Common myeloid progenitor, CD34-positive (primary cell): Measurements from ENCODE around the gene CEACAM4.
A peak's percentile ranks its signal among the peaks of the same experiment; 100 is the strongest.
"Not testable (repeated sequence)": the region's sequence is repeated elsewhere in the genome, so short reads cannot be mapped to it uniquely, and the experiment has no call there.

Experiments used
- CTCF ChIA-PET: fragments of 350-600 bp; sonication (Branson Sonifier 250); formaldehyde crosslinking; loops from one replicate; lab custom pipeline; 2021; ENCODE audit warnings: antibody characterized with exemption; lab: Charles Lee
- POLR2A ChIA-PET: fragments of 350-600 bp; sonication (Branson Sonifier 250); formaldehyde crosslinking; loops from one replicate; lab custom pipeline; 2021; ENCODE audit warnings: antibody characterized with exemption; lab: Charles Lee
- DNase-seq, 3 donors: peaks; one replicate each; pipeline versions ENCODE4 v3.0.0 to v3.0.0-alpha.2; 2013
- H3K27ac ChIP-seq, 2 experiments: 1 replicate in 1 of 2; 2 replicates in 1 of 2; pipeline ENCODE4 v1.7.0; 2013; ENCODE audit warnings: inconsistent platforms in 2 of 2, low read length in 2 of 2, mild to moderate bottlenecking in 2 of 2, low read depth in 1 of 2, moderate library complexity in 1 of 2; ENCODE audit not compliant: severe bottlenecking in 2 of 2, insufficient read depth in 1 of 2, poor library complexity in 1 of 2
- H3K27me3 ChIP-seq, 5 experiments: replicated peaks in 2 of 5; 1 replicate in 3 of 5; 2 replicates in 2 of 5; pipeline versions ENCODE4 v1.6.1 to v1.7.0; 2013; ENCODE audit warnings: low read length in 4 of 5, mild to moderate bottlenecking in 2 of 5, moderate library complexity in 2 of 5, inconsistent platforms in 1 of 5; ENCODE audit not compliant: insufficient read depth in 5 of 5, control insufficient read depth in 4 of 5
- H3K36me3 ChIP-seq, 4 experiments: 1 replicate in 2 of 4; 2 replicates in 2 of 4; pipeline versions ENCODE4 v1.6.1 to v1.7.0; 2013; ENCODE audit warnings: low read length in 3 of 4, control low read depth in 1 of 4, mild to moderate bottlenecking in 1 of 4; ENCODE audit not compliant: control insufficient read depth in 4 of 4, insufficient read depth in 4 of 4
- H3K4me1 ChIP-seq, 4 experiments: 1 replicate in 3 of 4; 2 replicates in 1 of 4; pipeline versions ENCODE4 v1.6.1 to v1.7.1; 2013; ENCODE audit warnings: low read length in 3 of 4, mild to moderate bottlenecking in 3 of 4, control low read depth in 1 of 4, inconsistent platforms in 1 of 4, moderate library complexity in 1 of 4; ENCODE audit not compliant: control insufficient read depth in 4 of 4, insufficient read depth in 4 of 4; ENCODE audit errors: control extremely low read depth in 1 of 4
- H3K4me3 ChIP-seq, 7 experiments: 1 replicate in 4 of 7; 2 replicates in 3 of 7; pipeline versions ENCODE4 v1.5.1 to v1.7.0; 2013; ENCODE audit warnings: mild to moderate bottlenecking in 7 of 7, low read length in 6 of 7, moderate library complexity in 6 of 7, inconsistent platforms in 2 of 7, low read depth in 2 of 7, control low read depth in 1 of 7; ENCODE audit not compliant: insufficient read depth in 4 of 7, control insufficient read depth in 1 of 7; ENCODE audit errors: extremely low read depth in 1 of 7
- H3K9me3 ChIP-seq, 5 experiments: 1 replicate in 4 of 5; 2 replicates in 1 of 5; pipeline versions ENCODE4 v1.6.1 to v1.7.1; 2013; ENCODE audit warnings: low read length in 4 of 5, mild to moderate bottlenecking in 2 of 5, inconsistent platforms in 1 of 5, low read depth in 1 of 5, moderate library complexity in 1 of 5; ENCODE audit not compliant: control insufficient read depth in 4 of 5, insufficient read depth in 2 of 5; ENCODE audit errors: control extremely low read depth in 1 of 5
- WGBS: methylation state at CpG from one replicate; pipeline ENCODE4 v1.1.5; 2013; ENCODE audit not compliant: insufficient coverage; 5-methylcytosine and 5-hydroxymethylcytosine counted together

The CEACAM4 gene

GRCh38 chr19:41582577-41583182, 44.2 kb downstream of the CEACAM4 start:
- CTCF ChIA-PET, result interaction anchor here (1.2 to 3.4 kb wide), 2 partner anchors 10 to 12 kb away, joined by 4 to 17 read pairs; no protein-coding TSS in a partner anchor
- Histone ChIP-seq H3K9me3 (peaks cover 0 to 25% (median 9%) of the 10 kb centered on the region in 5 experiments), H3K36me3 (peaks cover 0 to 87% (median 14%) of the 10 kb centered on the region in 4 experiments)
- DNase-seq, H3K27me3 ChIP-seq, H3K4me3 ChIP-seq, H3K27ac ChIP-seq, H3K4me1 ChIP-seq, POLR2A ChIA-PET: not testable (repeated sequence)
- WGBS, result 100% methylated on average over 1 of the region's 1 CpG

GRCh38 chr19:41581068-41581467, 45.8 kb downstream of the CEACAM4 start:
- peaks cover 0 to 25% (median 9%) of the 10 kb centered on the region in 5 experiments for H3K9me3 ChIP-seq
- H3K27me3 ChIP-seq, H3K4me1 ChIP-seq, H3K27ac ChIP-seq, POLR2A ChIA-PET, H3K4me3 ChIP-seq, DNase-seq: not testable (repeated sequence)
- CTCF ChIA-PET, result interaction anchor here (0.9 to 3.4 kb wide), 4 partner anchors 9 to 19 kb away, joined by 3 to 17 read pairs (median 4); no protein-coding TSS in a partner anchor
- 100% methylated on average over 1 of the region's 4 CpGs for WGBS
- H3K36me3 ChIP-seq, result peaks cover 0 to 77% (median 14%) of the 10 kb centered on the region in 4 experiments

- ChIA-PET POLR2A (no interaction called here), CTCF (interaction anchor here (1.3 to 3.9 kb wide), 2 partner anchors 19 to 129 kb away, joined by 3 to 16 read pairs; no protein-coding TSS in a partner anchor)
- Histone ChIP-seq H3K4me1 (peaks cover 1 to 13% (median 12%) of the 10 kb centered on the region in 4 experiments), H3K27ac (no peak overlapping the region), H3K27me3 (no peaks in the 10 kb centered on the region), H3K4me3 (no peak overlapping the region), H3K9me3 (peaks cover 0 to 25% (median 9%) of the 10 kb centered on the region in 5 experiments), H3K36me3 (peaks cover 0 to 57% (median 12%) of the 10 kb centered on the region in 4 experiments)
- WGBS, result 86% methylated on average over 2 of the region's 2 CpGs
- no peak for DNase-seq
Measured at GRCh38 chr19:41578886-41579285, 48.0 kb downstream of the CEACAM4 start.

- H3K9me3 ChIP-seq, result peaks cover 0 to 23% (median 9%) of the 10 kb centered on the region in 5 experiments
- peaks cover 0 to 50% (median 12%) of the 10 kb centered on the region in 4 experiments for H3K36me3 ChIP-seq
- H3K27me3 ChIP-seq, result no peaks in the 10 kb centered on the region
- WGBS, result 89% methylated on average over 1 of the region's 2 CpGs
- peaks cover 1 to 13% (median 12%) of the 10 kb centered on the region in 4 experiments for H3K4me1 ChIP-seq
- H3K27ac ChIP-seq, result no peak overlapping the region
- DNase-seq, result no peak
- POLR2A ChIA-PET, result interaction anchor here (0.6 kb wide), 1 partner anchor 16 kb away, joined by 4 read pairs; no protein-coding TSS in a partner anchor
- H3K4me3 ChIP-seq, result no peak overlapping the region
- CTCF ChIA-PET, result interaction anchor here (0.8 to 3.9 kb wide), 4 partner anchors 8 to 220 kb away, joined by 3 to 16 read pairs (median 4); no protein-coding TSS in a partner anchor
Measured at GRCh38 chr19:41577833-41578232, 49.0 kb downstream of the CEACAM4 start.

GRCh38 chr19:41577144-41577830, 49.6 kb downstream of the CEACAM4 start:
- Histone ChIP-seq H3K27ac (no peak overlapping the region), H3K4me1 (peaks cover 1 to 13% (median 12%) of the 10 kb centered on the region in 4 experiments), H3K9me3 (peaks cover 0 to 19% (median 7%) of the 10 kb centered on the region in 5 experiments), H3K27me3 (no peaks in the 10 kb centered on the region), H3K4me3 (no peak overlapping the region), H3K36me3 (peaks cover 0 to 47% (median 11%) of the 10 kb centered on the region in 4 experiments)
- WGBS, result 96% methylated on average over 17 of the region's 19 CpGs
- ChIA-PET POLR2A (interaction anchor here (0.6 kb wide), 1 partner anchor 1103 kb away, joined by 4 read pairs; no protein-coding TSS in a partner anchor), CTCF (interaction anchor here (0.9 to 3.9 kb wide), 4 partner anchors 9 to 127 kb away, joined by 3 to 16 read pairs (median 6); no protein-coding TSS in a partner anchor)
- no peak for DNase-seq

- H3K4me3 ChIP-seq, result peak within 1 kb of the TSS in 5 of 7 experiments; percentile 8 to 60 (median 22)
Measured at GRCh38 chr19:41575998-41576397, 50.9 kb downstream of the CEACAM4 start, which contains the start of gene CEACAM21. TSS of gene CEACAM21 (plus strand) at chr19:41576166. CDS start at chr19:41576275, 109 bp downstream.

More at GRCh38 chr19:41575998-41576397, 50.9 kb downstream of the CEACAM4 start, which contains the start of gene CEACAM21:
- peaks cover 0 to 8% (median 3%) of the 10 kb centered on the region in 5 experiments for H3K9me3 ChIP-seq
- 0% methylated on average over 3 of the region's 4 CpGs for WGBS
- H3K36me3 ChIP-seq, result peaks cover 0 to 36% (median 10%) of the 10 kb centered on the region in 4 experiments
- no peaks in the 10 kb centered on the region for H3K27me3 ChIP-seq
- ChIA-PET POLR2A (interaction anchor here (0.7 kb wide), 2 partner anchors 12 to 21 kb away, joined by 3 read pairs; no protein-coding TSS in a partner anchor), CTCF (interaction anchor here (0.9 to 3.9 kb wide), 5 partner anchors 9 to 126 kb away, joined by 3 to 16 read pairs (median 4); no protein-coding TSS in a partner anchor)
- DNase-seq, result peak; percentile 59 to 86 (median 80)
- H3K4me1 ChIP-seq, result peaks cover 1 to 13% (median 12%) of the 10 kb centered on the region in 4 experiments
- peak within 1 kb of the TSS; percentile 22 to 39 for H3K27ac ChIP-seq
